ENCODE data around the gene PMPCB.

Gene PMPCB

DNA sequence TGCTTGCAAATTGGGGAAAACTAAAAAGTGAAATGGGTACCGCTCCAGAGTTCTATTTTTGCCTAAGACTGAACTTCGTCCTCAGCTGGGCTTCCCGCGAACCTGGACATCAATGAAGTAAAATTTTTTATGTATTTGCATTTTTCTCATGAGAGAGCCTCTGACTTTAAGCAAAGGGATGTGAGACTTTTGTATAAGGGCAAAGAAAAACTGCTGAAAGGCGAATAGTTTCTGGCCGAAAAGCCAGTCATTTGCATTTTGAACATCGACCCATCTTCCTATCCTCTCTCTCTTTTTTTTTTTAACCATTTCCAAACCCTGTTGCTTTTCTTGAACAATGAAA lies 573 bp downstream of the PMPCB start:
- Mint-ChIP-seq H3K4me1 (ENCODE audit: low read depth) (peaks cover 29% of the 10 kb centered on the region), H3K36me3 (ENCODE audit: low read depth) (peaks cover 28% of the 10 kb centered on the region), H3K9me3 (no peaks in the 10 kb centered on the region), H3K27me3 (ENCODE audit: low read depth) (peaks cover 8% of the 10 kb centered on the region), H3K4me3 (peak overlapping the region; percentile 99), H3K27ac (peak overlapping the region; percentile 90)

DNA sequence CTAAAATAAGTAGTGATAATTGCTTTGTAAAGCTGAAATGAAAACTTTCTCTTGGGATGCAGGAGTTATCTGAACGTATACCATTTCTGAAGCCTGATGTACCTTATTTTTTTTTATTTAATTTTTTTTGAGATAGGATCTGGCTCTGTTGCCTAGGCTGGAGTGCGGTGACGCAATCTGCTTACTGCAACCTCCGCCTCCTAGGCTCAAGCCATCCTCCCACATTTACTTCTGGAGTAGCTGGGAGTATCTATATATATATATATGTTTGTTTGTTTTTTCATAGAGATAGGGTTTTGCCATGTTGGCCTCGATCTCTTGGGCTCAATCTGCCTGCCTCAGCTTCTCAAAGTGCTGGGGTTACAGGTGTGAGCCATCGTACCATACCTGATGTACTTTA lies 2.4 kb downstream of the PMPCB start:
- peaks cover 38% of the 10 kb centered on the region for H3K36me3 Mint-ChIP-seq (ENCODE audit: low read depth)
- H3K27ac Mint-ChIP-seq = no peak overlapping the region
- no peaks in the 10 kb centered on the region for H3K27me3 Mint-ChIP-seq (ENCODE audit: low read depth)
- no peak overlapping the region for H3K4me3 Mint-ChIP-seq
- H3K9me3 Mint-ChIP-seq = no peaks in the 10 kb centered on the region
- H3K4me1 Mint-ChIP-seq (ENCODE audit: low read depth) = peaks cover 29% of the 10 kb centered on the region

DNA sequence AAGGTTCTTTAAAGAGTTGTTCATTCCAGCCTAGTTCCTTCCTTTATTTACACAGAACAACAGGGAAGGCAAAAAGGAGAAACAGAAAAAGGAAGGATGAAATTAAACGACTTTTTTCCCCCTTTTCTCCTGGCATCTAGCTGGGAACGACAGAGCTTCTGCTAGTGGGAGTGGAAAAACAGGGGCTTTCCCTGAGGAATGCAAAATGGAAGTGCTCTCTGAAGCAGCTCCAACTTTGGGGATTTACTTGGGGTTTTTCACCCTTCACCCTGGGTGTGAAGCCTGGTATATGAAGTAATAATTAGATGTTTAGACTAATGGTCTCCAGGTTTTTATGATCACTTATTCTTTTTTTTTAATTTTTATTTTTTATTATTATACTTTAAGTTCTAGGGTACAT lies 4.2 kb downstream of the PMPCB start:
- Mint-ChIP-seq H3K4me3 (no peak overlapping the region), H3K27ac (no peak overlapping the region), H3K4me1 (ENCODE audit: low read depth) (peaks cover 25% of the 10 kb centered on the region), H3K9me3 (no peaks in the 10 kb centered on the region), H3K36me3 (ENCODE audit: low read depth) (peaks cover 48% of the 10 kb centered on the region), H3K27me3 (ENCODE audit: low read depth) (no peaks in the 10 kb centered on the region)

DNA sequence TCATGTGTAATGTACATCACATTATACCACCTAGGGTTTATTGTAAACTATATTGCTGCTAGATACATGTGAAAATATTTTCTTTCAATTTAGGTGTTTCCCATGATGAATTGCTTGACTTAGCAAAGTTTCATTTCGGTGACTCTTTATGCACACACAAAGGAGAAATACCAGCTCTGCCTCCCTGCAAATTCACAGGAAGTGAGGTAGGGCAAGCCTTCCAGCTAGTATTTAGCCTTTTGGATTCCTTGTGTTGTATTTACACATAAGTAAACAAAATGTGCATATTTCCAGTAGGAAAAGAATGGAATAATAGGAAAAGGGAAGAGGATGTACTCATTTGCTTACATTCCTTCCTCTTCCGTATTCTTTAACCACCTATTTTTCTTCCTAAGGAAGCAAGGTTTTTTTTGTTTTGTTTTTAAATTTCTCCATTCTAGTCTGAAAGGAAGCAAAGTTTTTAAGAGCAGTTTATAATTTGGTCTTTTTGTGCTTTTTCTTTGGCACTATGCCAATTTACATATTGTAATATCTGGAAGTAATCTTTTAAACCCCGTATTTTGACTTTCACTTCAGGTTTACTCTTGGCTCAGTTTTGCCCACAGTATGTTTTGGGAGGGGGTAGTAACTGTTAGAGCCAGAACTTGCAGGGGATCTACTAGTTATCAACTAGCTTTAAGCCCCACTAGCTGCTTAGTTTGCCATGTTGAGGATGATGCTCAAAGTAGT lies 10.4 kb downstream of the PMPCB start:
- no peak overlapping the region for H3K4me3 Mint-ChIP-seq
- H3K4me1 Mint-ChIP-seq (ENCODE audit: low read depth) = no peaks in the 10 kb centered on the region
- peaks cover 47% of the 10 kb centered on the region for H3K36me3 Mint-ChIP-seq (ENCODE audit: low read depth)
- no peaks in the 10 kb centered on the region for H3K9me3 Mint-ChIP-seq
- peak overlapping the region; percentile 31 for H3K27ac Mint-ChIP-seq
- H3K27me3 Mint-ChIP-seq (ENCODE audit: low read depth) = no peaks in the 10 kb centered on the region

DNA sequence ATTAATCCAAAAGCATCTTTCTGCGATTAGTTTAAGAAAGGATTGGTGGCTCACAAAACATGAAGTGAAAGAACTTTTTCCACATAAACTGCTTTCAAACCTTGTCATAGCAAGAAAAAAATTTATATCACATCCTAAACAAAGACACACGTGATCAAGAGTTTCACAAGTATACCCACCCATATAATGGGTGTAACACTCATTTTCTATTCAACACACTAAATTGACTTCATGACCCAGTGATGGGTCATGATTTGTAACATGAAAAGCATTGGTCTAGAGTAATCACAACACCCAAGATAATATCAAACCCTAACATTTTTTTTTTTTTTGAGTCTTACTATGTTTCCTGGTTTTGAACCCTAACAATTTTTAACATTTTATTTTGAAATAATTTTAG lies 17.6 kb downstream of the PMPCB start:
- H3K27ac Mint-ChIP-seq = no peak overlapping the region

DNA sequence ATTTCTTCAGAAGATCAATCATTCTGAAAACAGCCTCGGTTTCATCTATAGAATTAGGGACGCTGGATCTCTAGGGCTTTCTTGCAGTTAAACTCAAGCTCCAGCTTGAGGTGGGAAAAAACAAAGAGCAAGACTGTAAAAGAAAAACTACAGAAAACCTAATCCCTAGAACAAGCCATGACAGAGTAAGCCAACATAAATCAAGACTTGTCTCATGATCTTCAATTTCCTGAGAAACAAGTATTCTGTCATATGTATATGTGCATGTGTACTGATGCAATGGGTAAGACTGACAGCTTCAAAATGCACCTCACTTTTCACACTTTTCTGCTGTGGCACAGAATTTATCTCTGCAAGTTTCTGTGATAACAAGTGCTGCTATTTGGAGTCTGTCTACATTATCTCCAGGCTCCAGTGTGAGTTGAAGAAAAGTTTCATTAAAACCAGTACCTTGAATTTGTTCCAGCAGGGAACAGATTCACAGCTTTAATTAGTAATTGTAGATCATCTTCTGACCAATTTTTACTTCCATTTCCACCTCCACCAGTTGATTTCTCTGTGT lies 19.2 kb downstream of the PMPCB start:
- H3K4me1 Mint-ChIP-seq (ENCODE audit: low read depth) = peaks cover 1% of the 10 kb centered on the region

More for the DNA sequence above, 17.6 kb downstream of the PMPCB start:
- Mint-ChIP-seq H3K36me3 (ENCODE audit: low read depth) (peaks cover 55% of the 10 kb centered on the region), H3K9me3 (no peaks in the 10 kb centered on the region), H3K4me1 (ENCODE audit: low read depth) (peaks cover 1% of the 10 kb centered on the region), H3K27me3 (ENCODE audit: low read depth) (no peaks in the 10 kb centered on the region), H3K4me3 (no peak overlapping the region)

DNA sequence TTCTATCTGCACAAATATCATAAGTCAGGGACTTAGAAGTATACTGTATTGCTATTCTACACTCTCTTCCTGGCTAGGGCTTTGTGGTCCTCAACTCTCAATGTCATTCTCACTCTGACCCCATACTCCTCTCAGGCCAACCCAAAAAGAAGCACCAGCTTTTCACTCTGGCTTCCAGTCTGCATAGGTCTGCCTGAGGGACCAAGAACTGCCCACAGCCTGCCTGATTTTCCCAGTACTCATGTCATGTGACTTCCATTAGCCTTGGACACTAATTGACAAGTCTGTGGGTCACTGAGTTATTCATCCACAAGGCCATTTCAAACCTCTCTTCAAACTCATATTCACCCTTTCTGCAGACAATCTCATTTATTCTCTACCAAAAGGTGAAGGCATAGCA lies 19.8 kb downstream of the PMPCB start:
- no peak overlapping the region for H3K27ac Mint-ChIP-seq
- H3K27me3 Mint-ChIP-seq (ENCODE audit: low read depth) = no peaks in the 10 kb centered on the region
- H3K9me3 Mint-ChIP-seq = no peaks in the 10 kb centered on the region
- H3K4me1 Mint-ChIP-seq (ENCODE audit: low read depth) = peaks cover 1% of the 10 kb centered on the region
- no peak overlapping the region for H3K4me3 Mint-ChIP-seq
- H3K36me3 Mint-ChIP-seq (ENCODE audit: low read depth) = peaks cover 47% of the 10 kb centered on the region

More for the DNA sequence above, 19.2 kb downstream of the PMPCB start:
- Mint-ChIP-seq H3K9me3 (no peaks in the 10 kb centered on the region), H3K27ac (no peak overlapping the region), H3K27me3 (ENCODE audit: low read depth) (no peaks in the 10 kb centered on the region), H3K36me3 (ENCODE audit: low read depth) (peaks cover 48% of the 10 kb centered on the region), H3K4me3 (no peak overlapping the region)

DNA sequence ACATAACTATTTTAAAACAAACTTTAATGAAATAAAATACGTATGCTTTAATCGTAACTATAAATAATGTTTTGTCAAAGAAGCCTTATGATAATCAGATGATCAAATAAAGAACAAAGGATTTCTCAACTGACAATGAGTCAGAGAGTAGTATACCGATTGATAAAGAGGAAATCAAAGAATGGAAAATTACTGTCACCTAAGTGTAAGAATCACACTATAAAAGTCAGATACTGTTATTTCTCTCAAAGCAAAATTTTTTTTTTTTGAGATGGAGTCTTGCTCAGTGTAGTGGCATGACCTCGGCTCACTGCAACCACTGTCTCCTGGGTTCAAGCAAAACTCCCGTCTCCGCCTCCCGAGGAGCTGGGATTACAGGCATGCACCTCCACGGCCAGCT lies 28.5 kb downstream of the PMPCB start:
- H3K27ac Mint-ChIP-seq = no peak overlapping the region
- H3K27me3 Mint-ChIP-seq (ENCODE audit: low read depth) = no peaks in the 10 kb centered on the region
- peaks cover 20% of the 10 kb centered on the region for H3K36me3 Mint-ChIP-seq (ENCODE audit: low read depth)
- H3K4me1 Mint-ChIP-seq (ENCODE audit: low read depth) = peaks cover 4% of the 10 kb centered on the region
- H3K4me3 Mint-ChIP-seq = no peak overlapping the region
- H3K9me3 Mint-ChIP-seq = no peaks in the 10 kb centered on the region

DNA sequence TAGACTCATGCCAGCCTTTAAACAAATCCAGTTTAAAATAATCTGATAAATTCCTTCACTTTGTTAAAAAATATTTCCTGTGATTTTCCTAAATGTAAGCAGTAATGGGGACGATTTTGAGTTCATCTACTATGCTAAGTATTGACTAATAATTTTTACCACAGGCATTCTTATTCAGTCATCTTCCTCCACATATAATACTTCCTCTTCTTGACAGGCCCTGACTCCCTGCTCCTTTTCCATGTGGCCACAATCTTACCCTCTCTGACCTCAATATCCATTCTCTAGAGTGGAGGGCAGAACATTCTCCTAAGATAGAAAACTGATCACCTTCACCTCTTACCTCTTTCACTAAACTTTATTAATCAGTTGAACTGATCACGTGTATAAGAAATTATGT lies 39.5 kb downstream of the PMPCB start:
- Mint-ChIP-seq H3K9me3 (no peaks in the 10 kb centered on the region), H3K4me1 (ENCODE audit: low read depth) (peaks cover 20% of the 10 kb centered on the region), H3K27me3 (ENCODE audit: low read depth) (no peaks in the 10 kb centered on the region), H3K27ac (no peak overlapping the region), H3K36me3 (ENCODE audit: low read depth) (peaks cover 37% of the 10 kb centered on the region), H3K4me3 (no peak overlapping the region)

DNA sequence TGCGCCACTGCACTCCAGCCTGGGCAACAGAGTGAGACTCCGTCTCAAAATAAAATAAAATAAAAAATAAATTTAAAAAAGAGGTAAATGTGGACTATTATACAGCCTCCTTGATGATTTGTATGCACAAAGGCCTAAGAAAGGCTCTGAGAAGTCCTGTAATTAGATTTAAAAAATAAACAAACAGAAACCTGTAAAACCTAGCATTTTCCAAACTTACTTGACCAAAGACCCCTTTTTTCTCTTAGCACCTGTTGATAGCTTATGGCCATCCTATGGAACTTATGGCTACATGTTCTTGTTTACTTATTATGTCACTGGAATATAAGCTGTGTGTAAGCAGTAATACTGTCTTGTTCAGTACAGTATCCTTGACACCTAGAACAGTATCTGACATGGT lies 41.6 kb downstream of the PMPCB start:
- H3K36me3 Mint-ChIP-seq (ENCODE audit: low read depth) = peaks cover 36% of the 10 kb centered on the region
- H3K4me3 Mint-ChIP-seq = no peak overlapping the region
- no peak overlapping the region for H3K27ac Mint-ChIP-seq
- no peaks in the 10 kb centered on the region for H3K9me3 Mint-ChIP-seq
- H3K27me3 Mint-ChIP-seq (ENCODE audit: low read depth) = no peaks in the 10 kb centered on the region
- H3K4me1 Mint-ChIP-seq (ENCODE audit: low read depth) = peaks cover 24% of the 10 kb centered on the region

DNA sequence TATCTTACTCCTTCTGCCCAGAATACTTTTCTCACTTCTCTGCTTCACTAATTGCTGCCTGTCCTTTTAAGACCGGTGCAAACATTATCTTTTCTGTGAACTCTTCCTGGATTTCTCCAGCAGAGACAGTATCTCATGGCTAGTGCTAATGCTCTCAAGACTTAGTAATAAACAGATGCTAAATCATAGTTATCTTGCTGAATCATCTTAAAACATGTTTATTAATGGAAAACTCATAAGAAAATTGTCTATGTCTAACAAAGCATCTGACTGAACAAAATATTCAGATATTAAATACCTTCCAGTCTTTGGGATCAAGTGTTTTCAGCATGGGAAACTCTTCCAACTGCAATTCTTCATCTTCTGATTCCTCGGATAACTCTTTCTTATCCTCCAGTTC lies 44.2 kb downstream of the PMPCB start:
- H3K9me3 Mint-ChIP-seq = no peaks in the 10 kb centered on the region
- H3K27me3 Mint-ChIP-seq (ENCODE audit: low read depth) = no peaks in the 10 kb centered on the region
- H3K4me1 Mint-ChIP-seq (ENCODE audit: low read depth) = peaks cover 35% of the 10 kb centered on the region
- H3K4me3 Mint-ChIP-seq = no peak overlapping the region
- H3K36me3 Mint-ChIP-seq (ENCODE audit: low read depth) = peaks cover 36% of the 10 kb centered on the region
- H3K27ac Mint-ChIP-seq = no peak overlapping the region

DNA sequence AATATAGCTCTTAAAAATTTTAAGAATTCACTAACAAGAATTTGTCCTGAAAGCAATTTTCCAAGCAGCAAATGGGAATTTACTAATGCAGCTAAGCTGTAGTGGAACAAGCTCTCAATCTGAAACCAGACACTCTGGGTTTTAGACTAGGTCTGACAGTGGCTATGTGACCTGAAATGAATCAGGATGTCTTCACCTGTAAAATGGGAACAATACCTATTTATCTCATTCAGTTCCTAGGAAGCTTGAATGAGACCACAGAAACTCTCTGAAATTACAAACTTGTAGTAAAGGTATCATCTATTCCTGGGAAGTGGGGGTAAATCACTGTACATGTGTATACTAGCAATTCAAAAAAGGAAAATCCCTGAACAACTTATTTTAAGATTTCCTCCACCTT lies 46.1 kb downstream of the PMPCB start:
- H3K4me1 Mint-ChIP-seq (ENCODE audit: low read depth) = peaks cover 43% of the 10 kb centered on the region
- H3K4me3 Mint-ChIP-seq = peak overlapping the region; percentile 97
- H3K9me3 Mint-ChIP-seq = no peaks in the 10 kb centered on the region
- peaks cover 28% of the 10 kb centered on the region for H3K36me3 Mint-ChIP-seq (ENCODE audit: low read depth)
- H3K27me3 Mint-ChIP-seq (ENCODE audit: low read depth) = no peaks in the 10 kb centered on the region
- no peak overlapping the region for H3K27ac Mint-ChIP-seq

DNA sequence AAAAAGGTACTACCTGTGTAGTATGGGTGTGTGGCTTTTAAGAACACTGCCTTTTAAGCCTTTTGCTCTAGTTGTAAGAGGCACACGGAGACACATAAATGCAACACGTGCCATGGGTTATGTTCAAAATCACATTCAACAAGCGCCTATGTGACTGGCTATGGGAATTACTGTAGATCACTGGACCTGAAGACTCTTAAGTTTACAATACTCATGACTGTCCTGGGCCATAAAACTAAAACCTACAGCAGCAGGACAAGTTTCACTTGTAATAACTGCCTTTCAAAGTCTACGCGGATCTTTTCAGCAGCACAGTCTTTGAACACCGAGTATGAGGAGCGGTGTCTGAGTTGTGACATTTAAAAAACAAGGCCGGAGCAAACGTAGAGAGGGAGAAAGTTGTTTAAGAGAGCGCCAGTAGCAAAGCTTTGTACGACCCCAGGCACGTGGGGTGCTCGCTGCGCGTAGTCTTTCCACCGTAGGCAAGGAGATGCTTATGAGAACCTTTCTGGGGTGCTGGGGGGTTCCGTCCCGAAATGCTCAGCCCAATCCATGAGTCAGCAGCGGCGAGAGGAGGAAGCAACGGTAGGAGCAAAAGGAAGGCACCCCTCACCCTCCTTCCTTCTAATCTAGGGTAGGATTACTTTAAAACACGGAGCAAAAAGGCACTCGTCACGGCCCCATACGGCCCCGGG lies 46.7 kb downstream of the PMPCB start:
- Mint-ChIP-seq H3K4me1 (ENCODE audit: low read depth) (peaks cover 48% of the 10 kb centered on the region), H3K27me3 (ENCODE audit: low read depth) (no peaks in the 10 kb centered on the region), H3K27ac (peak overlapping the region; percentile 93), H3K4me3 (peak overlapping the region; percentile 97), H3K9me3 (no peaks in the 10 kb centered on the region), H3K36me3 (ENCODE audit: low read depth) (peaks cover 30% of the 10 kb centered on the region)

DNA sequence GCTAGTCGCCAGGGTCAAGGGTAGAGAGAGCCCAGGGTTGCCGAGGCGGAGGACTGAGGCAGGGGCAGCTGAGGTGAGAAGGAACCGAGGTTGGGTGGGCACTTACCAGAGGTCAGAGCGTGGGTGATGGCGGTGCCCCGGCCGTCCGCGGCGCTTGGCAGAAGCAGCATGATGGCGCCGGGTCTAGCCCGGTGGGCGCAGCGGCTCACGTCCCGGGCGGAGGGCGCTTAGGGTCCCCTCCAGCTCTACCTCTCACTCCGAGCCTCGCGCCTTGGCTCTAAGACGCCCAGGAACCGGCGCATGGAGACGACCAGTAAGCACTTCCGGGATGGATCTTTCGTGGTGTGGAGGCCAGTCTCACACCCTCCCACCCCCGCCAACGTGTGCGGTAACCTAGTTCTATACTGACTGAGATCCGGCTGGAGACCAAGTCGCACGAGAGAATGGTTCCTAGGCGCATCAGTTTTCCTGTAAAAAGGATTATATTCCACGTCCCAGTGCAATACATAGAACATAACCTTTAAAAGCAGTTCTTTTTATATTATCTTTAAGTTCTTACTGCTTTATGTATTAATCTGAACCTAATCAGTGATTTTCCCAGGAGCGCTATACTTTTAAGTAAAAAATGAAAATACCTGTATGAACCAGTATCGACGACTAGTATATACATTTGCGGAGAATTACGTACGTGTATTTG lies 47.4 kb downstream of the PMPCB start, which contains the start of gene DNAJC2:
Gene DNAJC2, minus strand, starts transcription at position 315 of the 697 bp plus-strand sequence. Its CDS starts 145 bp downstream, at position 170.
- Mint-ChIP-seq H3K4me1 (ENCODE audit: low read depth) (peaks cover 47% of the 10 kb centered on the region), H3K27me3 (ENCODE audit: low read depth) (no peaks in the 10 kb centered on the region), H3K4me3 (peak within 1 kb of the TSS; percentile 97), H3K36me3 (ENCODE audit: low read depth) (peaks cover 27% of the 10 kb centered on the region), H3K9me3 (no peaks in the 10 kb centered on the region), H3K27ac (peak within 1 kb of the TSS; percentile 93)
